ENCODE results near the gene EYS.

GRCh38 chr6:63799813-63800212 lies 1907.2 kb downstream of the EYS start:
- TF ChIP-seq CTCF (IDR thresholded peaks at IDR 0.05; ENCODE audit: low read depth, low read length), result no peak
- TF ChIP-seq POLR2A (IDR thresholded peaks at IDR 0.05; ENCODE audit: extremely low read depth, insufficient read length), result no peak
